A172 (cell line): ENCODE data around the gene FETUB. TPM values are rescaled to one million over a fixed set of nuclear protein-coding genes. Genes with fewer than 3 reads are reported as not detected.
"Not testable (repeated sequence)": the region's sequence is repeated elsewhere in the genome, so short reads cannot be mapped to it uniquely, and the experiment has no call there.

ENCODE experiments used
- DNase-seq: peaks from one replicate; pipeline ENCODE4 v3.0.0-alpha.2; 2015; ENCODE audit warnings: low spot score
- total RNA-seq: library from RNA; depleted of rRNA; stranded (reverse); fragments of >200 nt; shearing (Covaris generic); gene quantifications from 2 replicates; pipeline ENCODE4 v1.2.3, GENCODE V29; 2014

FETUB gene
- total RNA-seq, 1 experiment from 2014 or later, result 0.45 TPM

DNA sequence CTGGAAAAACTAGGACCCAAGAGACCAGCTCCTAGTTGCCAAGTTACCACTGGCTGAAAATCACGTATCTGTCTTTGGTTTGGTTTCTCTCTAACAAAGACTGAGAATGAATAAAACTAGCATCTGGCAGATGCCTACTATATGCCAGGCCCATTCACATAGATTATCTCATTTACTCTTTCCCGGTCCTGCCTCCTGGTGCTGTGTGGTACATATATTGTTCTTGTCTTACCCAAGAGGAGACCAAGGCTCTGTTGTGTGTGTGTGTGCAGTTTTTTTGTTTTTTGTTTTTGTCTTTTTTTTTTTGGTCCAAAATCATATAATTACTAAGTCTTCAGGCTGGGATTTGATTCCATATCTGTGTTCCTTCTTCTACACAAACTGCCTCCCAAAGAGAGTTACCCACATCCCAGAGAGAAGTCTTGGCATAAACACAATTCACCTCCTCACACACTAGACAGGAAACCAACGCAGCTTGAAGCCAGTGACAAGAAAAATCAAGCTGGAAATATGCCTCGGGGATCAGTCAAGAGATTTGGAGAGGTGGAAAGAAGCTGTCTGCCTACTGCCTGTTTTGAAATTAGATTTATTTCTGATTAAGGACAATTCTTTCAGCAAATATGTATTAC lies 26.4 kb upstream of the FETUB start:
- peak; percentile 41 for DNase-seq

DNA sequence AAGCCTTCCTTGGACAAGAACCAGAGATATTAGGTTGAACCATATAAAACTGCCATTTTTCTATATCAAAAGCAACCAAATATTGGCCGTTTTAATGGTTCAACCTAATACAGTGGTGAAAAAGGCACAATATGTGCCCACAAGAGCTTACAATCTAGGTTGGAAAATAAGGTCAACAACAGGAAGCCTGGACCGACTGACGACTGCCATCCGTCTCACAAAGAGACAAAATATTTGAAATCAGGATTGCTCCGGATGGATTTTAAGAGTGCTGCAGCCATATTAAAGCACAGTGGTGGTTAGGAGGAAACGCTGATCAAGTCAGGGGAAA lies 26.0 kb upstream of the FETUB start:
- no peak for DNase-seq

DNA sequence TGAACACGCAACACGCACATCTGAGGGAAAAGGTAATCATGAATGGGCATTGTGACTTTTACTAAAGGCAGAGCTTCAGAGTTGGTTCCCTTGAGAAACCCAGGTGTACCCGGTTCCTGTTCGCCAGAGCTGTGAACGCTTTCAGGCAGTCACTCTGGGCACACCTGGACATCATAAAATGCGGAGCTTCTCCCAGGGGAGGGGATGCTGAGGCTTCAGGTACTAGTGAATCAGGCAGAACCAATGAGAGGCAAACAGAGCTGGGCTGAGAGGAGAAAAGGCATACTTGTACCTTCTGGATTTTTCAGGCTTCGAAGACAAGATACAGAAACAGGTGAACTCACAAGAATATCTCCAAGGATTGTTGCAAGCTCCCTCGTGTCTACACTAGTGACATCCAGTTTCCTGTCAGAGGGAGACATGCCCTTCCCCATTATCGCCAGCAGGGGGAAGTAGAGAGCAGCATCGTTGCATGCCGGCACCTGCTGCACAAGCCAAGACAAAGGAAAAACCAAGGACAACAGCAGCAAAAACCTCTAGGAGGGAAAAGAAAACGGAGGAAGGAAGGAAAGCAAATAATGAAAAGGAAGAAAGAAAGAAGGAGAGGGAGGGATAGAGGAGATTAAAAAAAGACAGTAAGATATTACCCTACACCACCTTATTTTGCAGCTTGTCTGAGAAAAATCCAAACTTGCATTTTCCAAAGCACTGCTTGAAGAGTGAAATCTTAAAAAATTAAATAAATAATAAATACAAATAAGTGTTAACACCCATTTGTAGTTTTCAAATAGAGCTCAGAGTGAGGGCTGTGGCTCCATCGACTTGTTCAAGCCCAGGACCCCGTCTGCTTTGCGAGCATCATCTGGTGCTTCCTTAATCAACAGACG lies 25.4 kb upstream of the FETUB start:
- DNase-seq, result peak; percentile 78

DNA sequence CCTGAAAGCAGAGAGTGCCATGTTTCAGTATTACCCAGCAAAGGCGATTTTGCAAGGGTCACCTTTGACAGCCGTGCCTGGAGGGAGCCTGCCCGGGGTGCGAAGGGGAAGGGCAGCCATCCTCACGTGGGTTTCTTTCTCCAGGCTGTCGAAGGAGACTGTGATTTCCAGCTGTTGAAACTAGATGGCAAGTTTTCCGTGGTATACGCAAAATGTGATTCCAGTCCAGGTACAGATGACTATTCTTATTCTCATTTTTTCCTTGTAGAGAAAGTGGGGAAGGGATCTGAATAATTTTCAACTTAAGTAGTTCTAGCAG lies 23.9 kb upstream of the FETUB start:
- no peak for DNase-seq

DNA sequence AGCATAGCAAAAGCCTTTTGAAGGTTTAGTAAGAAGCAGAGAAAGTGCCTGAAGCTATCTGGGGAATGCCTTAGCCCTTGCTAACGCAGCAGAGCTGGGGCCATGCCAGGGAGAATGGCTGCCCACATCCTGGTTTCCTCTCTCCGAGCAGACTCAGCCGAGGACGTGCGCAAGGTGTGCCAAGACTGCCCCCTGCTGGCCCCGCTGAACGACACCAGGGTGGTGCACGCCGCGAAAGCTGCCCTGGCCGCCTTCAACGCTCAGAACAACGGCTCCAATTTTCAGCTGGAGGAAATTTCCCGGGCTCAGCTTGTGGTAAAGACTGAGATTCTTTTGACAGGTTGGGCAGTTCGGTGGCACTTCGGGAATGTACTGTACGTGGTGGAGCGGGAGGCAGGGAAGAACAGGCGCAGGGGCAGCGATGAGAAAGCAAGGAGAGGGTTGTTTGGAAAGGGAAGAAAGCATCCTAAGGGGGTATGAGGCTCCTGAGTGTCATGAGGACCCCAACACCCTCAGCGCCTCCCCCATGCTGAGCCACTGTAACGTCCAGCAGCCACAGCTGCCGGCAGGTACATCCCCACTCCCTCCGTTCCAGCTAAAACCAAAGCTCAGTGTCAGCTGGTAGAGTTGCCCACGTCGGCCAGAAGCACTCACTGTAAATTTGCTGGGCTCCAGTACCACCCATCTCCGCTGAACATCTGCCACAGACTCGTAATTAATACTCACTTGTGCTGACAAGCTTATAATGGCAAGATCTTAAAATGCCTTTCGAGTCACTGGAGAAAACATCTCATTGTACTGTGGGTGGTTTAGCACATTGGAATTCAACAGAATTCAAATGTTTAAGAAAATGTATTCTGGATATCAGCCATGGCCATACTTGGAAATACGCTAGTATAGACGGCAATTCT lies 22.9 kb upstream of the FETUB start:
- DNase-seq, result peak; percentile 96

DNA sequence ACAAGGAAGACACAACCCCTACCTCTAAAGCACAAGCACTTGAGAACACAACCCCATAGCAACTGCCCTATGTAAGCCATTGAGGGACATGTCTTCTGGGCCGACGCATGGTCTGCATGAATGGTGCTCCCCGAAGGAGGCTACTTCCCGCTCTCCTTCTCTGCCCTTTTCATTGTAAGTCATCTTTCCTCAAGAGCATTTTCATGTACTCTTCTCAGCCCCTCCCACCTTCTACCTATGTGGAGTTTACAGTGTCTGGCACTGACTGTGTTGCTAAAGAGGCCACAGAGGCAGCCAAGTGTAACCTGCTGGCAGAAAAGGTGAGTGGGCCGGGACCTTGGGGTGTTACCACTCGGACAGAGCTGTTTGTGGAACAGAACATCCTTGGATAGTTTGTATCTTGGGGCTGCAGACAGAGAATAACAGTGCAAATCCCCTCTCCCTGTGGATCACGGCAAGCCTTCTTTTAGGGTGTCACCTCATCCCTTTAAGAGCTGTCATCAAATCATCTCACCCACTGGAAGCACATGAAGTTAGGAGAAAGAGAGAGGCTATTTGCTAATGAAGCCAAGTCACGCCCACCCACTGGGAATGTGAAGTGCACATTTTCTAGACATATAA lies 21.8 kb upstream of the FETUB start:
- no peak for DNase-seq

DNA sequence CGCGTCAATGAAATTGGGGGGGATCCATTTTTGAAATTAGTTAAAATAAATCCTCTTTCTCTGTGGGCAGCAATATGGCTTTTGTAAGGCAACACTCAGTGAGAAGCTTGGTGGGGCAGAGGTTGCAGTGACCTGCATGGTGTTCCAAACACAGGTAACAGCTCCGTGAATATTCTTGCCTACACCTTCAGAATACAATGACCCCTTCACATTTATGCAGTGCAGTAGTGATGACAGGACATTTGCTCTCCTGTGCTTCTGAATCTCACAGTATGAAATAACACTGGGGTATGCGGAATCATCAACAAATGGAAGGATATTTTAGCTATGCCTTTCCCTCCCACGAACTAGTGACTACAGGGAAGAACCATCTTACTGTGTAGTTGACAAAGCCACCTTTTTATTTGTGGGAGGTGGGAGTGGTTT lies 20.4 kb upstream of the FETUB start:
- no peak for DNase-seq

DNA sequence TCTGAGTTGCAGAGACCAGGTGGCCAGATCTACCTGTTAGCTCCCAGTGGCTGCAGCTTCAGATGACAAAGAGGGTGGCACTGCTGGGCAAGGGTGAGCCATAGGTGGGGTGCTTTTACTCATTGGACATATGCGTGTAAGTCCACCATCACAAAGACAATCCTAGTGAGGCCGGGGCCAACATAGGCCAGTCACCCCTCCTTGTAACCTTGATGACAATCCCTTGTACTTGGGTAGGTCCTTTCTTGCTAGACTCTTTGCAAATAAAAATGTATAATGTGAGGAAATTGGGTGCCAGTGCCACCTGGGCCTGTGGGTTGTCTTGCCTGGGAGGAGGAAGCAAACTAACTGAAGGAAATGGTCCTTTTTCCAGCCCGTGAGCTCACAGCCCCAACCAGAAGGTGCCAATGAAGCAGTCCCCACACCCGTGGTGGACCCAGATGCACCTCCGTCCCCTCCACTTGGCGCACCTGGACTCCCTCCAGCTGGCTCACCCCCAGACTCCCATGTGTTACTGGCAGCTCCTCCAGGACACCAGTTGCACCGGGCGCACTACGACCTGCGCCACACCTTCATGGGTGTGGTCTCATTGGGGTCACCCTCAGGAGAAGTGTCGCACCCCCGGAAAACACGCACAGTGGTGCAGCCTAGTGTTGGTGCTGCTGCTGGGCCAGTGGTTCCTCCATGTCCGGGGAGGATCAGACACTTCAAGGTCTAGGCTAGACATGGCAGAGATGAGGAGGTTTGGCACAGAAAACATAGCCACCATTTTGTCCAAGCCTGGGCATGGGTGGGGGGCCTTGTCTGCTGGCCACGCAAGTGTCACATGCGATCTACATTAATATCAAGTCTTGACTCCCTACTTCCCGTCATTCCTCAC lies 19.7 kb upstream of the FETUB start:
- DNase-seq, result no peak

DNA sequence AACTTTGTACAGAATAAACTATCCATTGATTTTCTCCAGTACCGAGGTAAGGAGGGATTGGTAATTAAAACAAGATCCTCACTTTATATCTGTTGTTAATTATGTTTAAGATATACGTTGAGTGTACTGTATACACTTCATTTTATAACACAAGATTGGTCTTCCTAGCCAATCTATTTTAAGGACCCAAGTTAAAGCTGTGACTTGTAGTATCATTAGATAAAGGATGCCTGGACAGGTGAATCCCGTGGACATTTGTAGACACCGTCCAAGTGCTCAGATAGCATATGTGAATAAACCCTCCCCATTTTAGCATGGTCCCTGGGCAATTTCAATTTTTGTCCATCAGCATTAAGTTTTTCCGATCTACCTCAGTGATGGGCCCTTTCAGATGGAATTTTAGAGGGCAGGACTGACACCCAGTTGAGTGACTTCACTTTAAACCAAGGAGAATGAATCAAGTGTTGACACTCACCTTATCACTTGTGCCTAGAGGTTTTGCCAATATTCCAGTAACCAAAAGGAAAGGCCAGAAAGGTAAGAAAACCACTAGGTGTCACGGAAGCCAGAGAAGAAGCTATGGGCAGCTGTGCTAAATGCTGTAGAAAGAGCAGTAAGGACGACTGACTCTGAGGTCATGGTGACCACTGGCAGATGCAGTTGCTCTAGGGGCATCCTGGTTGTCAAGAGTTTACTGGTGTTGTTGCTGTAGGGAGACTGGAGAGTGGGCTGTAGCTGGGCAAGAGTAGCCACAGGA lies 18.1 kb upstream of the FETUB start:
- no peak for DNase-seq

DNA sequence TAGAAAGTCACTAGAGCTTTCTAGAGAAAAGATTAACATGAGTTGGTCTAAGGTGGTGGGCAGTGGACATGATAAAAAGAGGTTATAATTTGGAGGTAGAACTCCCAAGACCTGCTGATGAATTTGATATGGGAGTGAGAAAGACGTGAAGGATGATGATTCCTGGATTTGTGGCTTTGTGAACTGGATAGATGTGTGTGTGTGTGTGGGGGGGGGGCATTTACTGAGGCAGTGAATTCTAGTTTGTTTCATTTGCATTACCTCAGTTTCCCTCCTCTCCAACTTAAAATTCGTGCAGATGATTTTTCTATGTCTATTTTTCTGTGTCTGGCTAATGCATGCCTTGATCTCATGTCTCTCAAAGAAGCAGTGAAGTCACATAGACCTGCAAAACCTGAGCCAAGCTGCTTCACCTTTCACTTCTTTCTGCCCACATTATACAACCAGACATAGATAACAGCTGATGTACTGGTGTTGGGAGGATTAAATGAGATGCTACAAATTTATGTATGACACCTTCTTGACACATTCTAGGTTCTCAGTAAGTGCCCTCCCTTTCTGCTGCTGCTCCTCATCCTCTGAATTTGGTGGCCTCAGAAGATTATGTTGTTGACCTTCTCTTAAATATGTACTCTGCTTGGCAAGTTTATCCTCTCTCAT lies 17.4 kb upstream of the FETUB start:
- DNase-seq, result no peak

DNA sequence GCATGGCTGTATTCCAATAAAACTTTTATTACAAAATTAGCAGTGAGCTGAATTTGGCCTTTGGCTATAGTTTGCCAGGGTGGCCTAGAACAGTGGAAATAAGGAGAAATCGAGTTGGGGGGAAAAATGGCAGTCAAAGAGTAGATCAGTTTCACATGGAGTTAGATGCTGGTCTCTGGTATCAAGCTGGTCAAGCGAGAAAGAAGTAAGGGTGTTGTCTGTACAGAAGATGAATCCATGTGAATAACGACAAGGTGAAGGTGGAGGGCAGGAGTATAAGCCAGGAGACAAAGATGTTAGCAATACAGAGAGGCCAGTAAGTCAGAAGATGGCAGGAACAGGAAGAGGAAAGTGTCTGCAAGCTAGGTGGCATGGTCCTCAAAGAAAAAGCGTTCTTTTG lies 15.6 kb upstream of the FETUB start:
- no peak for DNase-seq

DNA sequence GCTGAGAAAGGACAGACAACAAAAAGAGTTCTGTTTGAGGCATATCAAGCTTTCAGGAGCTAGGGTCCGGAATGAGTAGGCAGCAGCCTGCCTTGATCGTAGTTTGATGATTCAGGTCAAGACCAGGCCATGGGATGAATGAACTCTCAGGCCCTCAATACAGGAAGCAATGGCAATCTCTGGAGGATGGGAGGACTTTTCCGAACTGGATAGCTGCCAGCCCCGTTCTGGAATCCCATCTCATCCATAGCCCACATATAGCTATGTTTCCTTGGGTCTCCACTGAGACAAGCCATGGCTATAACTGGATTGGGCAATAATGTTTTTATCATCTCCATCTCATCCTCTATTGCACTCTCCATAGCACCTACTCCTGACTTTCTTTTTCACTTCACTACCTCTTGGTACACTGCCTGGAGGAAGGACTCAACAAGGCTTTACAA lies 14.6 kb upstream of the FETUB start:
- DNase-seq, result no peak

DNA sequence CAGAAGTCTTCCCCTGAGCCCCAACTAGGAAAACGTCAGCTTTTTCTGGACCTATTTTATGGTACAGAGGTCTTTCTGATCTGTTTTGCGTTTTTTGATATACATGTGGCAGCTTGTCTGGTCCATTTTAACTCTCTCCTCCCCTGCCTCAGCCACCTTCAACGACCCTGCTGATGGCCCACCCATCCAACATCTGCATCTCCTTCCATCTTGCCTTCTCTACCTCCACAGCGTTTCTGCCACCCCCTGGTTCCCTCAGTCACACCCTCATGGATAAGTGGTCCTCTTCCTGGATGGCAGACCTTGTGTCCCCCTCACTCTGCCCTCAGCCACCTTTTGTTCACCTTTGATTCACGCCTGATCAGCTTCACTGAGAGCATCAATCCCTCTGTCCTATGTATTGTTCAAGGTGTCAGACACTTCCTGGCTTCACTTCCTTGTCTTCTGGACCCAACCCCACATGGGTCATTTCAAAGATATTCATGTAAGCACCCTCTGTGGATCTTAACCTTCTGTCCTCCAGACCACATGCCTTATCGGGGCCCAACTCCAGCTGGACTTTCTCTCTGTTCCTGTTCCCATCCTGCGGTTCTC lies 13.8 kb upstream of the FETUB start:
- DNase-seq, result no peak

DNA sequence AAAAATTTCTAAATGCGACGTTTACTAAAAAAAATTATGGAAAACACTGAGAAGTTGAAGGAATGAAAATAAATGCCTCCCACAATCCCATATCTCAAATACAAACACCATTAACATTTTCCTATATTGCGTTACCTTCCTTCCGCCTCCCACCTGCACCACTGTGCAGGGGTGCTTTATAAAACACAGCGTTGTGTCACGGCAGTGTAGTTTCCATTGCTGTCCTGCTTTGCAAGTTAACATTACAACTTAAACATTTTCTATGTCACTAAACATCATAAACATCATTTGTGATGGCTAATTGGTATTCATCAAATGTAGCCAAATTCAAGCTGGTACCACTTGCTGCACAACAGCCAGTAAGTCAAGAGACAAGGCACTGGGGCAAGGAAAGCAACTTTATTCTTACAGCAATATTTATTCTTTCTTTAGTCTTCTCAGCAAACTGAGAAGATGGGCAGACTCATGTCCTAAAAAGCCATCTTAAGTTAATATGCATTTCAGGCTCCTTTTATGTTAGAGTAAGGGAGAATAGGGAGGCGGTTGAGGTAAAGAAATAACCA lies 12.3 kb upstream of the FETUB start:
- no peak for DNase-seq

DNA sequence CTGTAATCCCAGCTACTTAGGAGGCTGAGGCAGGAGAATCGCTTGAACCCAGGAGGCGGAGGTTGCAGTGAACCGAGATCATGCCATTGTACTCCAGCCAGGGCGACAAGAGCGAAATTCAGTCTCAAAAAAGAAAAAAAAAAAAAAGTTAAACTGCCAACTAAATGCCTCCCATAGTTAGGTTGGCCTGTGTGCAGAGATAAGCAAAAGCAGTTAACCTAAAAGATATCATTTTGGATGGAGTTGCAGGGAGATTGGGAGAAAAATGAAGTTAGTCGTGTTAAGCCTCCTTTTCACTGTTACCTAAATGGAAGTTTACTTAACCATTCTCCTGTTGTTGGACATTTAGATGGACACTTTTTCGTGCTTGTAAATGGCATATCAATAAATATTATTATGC lies 11.4 kb upstream of the FETUB start:
- no peak for DNase-seq

DNA sequence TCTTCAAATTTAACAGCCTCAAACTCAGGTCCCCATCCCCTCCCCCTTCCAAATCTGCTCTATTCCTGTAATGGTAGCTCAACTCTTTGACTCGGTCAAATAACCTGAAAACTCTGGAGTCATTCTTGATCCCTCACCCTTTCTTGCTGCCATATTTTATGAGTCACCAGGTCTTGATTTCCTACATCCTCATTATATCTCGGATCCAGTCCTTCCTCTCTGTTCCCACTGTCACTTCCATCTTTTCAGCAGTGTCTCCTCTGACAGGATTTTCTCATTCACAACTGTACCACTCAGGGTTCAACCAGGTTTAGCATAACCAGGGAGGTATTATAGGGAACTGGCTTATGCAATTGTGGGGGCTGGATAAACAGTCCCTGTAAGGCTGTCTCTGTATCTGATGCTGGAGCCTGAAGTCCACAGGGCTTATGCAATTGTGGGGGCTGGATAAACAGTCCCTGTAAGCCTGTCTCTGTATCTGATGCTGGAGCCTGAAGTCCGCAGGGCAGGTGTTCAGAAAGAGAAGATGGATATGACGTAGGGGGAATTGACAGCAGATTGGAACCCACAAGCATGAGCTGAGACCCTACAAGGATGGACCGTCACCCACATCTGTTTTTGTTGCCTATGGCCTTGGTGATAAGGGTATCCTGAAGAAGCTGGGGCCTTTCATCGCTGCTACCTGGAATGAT lies 9.1 kb upstream of the FETUB start:
- no peak for DNase-seq

DNA sequence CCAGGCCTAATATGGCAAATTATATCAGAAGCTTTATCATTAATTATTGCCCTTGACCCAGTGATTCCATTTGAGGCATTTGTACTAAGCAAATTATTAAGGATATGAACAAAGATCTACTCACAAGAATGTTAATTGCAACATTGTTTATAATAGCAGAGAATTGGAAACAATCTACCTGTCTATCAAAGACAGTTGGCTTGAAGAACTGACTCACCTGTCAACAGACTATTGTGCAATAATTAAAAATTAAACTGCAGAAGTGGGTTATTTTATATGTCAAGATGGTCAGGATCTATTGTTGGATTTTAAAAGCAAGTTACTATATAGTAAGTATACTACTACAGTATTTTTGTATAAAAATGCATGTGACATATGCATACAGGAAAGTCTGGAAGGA lies 6.7 kb upstream of the FETUB start:
- DNase-seq, result no peak

DNA sequence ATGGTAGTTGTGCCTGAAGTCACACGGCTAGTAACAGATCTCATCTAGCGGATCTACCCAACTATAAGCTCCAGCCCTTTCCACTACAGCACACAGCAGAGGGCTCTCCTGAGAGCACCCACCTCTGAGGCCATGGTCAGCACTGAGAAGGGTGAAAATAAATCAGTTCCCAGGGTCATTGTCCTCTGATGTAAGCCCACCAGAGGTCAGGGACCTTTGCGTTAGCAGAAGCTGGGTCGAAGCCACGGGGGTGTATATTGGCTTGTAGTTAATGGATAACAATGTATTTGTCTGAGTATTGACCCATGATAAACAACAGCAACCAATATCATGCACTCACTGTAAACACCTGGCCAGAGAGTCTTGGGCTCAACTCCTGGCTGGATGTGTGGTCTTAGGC lies 6.0 kb upstream of the FETUB start:
- DNase-seq, result not testable (repeated sequence)
